Glutamatergic neuron (in vitro differentiated cells): ENCODE measurements around the gene KAT6B. TPM values are rescaled to one million over a fixed set of nuclear protein-coding genes. Genes with fewer than 3 reads are reported as not detected.

ENCODE experiments used
- DNase-seq: peaks from one replicate; pipeline ENCODE4 v3.0.0; 2022
- H3K27ac Mint-ChIP-seq: one replicate; pipeline ENCODE4 v1.8.0; 2020; ENCODE audit warnings: mild to moderate bottlenecking, mixed read lengths, inconsistent platforms; ENCODE audit not compliant: unreplicated experiment
- H3K27me3 Mint-ChIP-seq: one replicate; pipeline ENCODE4 v1.8.0; 2020; ENCODE audit warnings: mild to moderate bottlenecking, moderate library complexity, mixed read lengths, inconsistent platforms; ENCODE audit not compliant: unreplicated experiment
- H3K36me3 Mint-ChIP-seq: one replicate; pipeline ENCODE4 v1.8.0; 2020; ENCODE audit warnings: mild to moderate bottlenecking, mixed read lengths, inconsistent platforms; ENCODE audit not compliant: unreplicated experiment
- H3K4me1 Mint-ChIP-seq: one replicate; pipeline ENCODE4 v1.8.0; 2020; ENCODE audit warnings: mild to moderate bottlenecking, low read depth, mixed read lengths, inconsistent platforms; ENCODE audit not compliant: unreplicated experiment
- H3K4me3 Mint-ChIP-seq: one replicate; pipeline ENCODE4 v1.8.0; 2020; ENCODE audit warnings: mild to moderate bottlenecking, mixed read lengths, inconsistent platforms; ENCODE audit not compliant: unreplicated experiment
- H3K9me3 Mint-ChIP-seq: one replicate; pipeline ENCODE4 v1.8.0; 2020; ENCODE audit warnings: mild to moderate bottlenecking, moderate library complexity, mixed read lengths, inconsistent platforms; ENCODE audit not compliant: unreplicated experiment
- total RNA-seq: library from RNA; stranded (reverse); fragmentation: NEBNext Ultra II Directional; extraction: Animal tissue kit (Norgen Biotek cat#: 25700); gene quantifications from one replicate; pipeline ENCODE4 v1.2.1, GENCODE V29; 2021; ENCODE audit not compliant: unreplicated experiment
- TF ChIP-seq, protein P1 (sequence below): fragments of 200-600 bp; sonication (generic); IDR thresholded peaks from one replicate; pipeline ENCODE4 v1.5.0; 2021; ENCODE audit not compliant: partially characterized antibody, unreplicated experiment

KAT6B gene
- total RNA-seq, 1 donor from 2014 or later: 75.3 TPM

DNA sequence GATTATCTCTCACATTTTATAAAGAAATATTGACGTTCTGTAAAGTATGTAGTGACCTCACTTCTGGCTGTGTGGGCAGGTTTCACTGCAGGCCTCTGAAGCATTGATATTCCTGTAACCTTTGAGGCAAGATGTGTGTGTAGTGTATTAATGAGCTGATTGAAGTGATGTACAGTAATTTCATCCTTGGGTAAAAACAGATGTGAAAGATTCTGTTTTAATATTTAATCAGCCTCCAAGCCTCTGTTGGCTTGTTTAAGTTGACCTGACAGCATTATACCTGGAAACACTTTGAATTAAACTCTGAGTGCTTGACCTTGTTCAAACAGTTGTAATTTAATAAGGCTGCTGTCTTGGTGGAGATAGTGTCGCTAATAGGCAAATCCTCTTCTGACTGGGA lies 74.9 kb downstream of the KAT6B start:
- no peak overlapping the region for H3K27ac Mint-ChIP-seq
- peaks cover 2% of the 10 kb centered on the region for H3K27me3 Mint-ChIP-seq
- H3K9me3 Mint-ChIP-seq: peaks cover 3% of the 10 kb centered on the region
- no peaks in the 10 kb centered on the region for H3K36me3 Mint-ChIP-seq
- TF ChIP-seq, protein P1, sequence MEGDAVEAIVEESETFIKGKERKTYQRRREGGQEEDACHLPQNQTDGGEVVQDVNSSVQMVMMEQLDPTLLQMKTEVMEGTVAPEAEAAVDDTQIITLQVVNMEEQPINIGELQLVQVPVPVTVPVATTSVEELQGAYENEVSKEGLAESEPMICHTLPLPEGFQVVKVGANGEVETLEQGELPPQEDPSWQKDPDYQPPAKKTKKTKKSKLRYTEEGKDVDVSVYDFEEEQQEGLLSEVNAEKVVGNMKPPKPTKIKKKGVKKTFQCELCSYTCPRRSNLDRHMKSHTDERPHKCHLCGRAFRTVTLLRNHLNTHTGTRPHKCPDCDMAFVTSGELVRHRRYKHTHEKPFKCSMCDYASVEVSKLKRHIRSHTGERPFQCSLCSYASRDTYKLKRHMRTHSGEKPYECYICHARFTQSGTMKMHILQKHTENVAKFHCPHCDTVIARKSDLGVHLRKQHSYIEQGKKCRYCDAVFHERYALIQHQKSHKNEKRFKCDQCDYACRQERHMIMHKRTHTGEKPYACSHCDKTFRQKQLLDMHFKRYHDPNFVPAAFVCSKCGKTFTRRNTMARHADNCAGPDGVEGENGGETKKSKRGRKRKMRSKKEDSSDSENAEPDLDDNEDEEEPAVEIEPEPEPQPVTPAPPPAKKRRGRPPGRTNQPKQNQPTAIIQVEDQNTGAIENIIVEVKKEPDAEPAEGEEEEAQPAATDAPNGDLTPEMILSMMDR: no peak
- peaks cover 24% of the 10 kb centered on the region for H3K4me1 Mint-ChIP-seq
- DNase-seq: no peak
- H3K4me3 Mint-ChIP-seq: no peak overlapping the region

DNA sequence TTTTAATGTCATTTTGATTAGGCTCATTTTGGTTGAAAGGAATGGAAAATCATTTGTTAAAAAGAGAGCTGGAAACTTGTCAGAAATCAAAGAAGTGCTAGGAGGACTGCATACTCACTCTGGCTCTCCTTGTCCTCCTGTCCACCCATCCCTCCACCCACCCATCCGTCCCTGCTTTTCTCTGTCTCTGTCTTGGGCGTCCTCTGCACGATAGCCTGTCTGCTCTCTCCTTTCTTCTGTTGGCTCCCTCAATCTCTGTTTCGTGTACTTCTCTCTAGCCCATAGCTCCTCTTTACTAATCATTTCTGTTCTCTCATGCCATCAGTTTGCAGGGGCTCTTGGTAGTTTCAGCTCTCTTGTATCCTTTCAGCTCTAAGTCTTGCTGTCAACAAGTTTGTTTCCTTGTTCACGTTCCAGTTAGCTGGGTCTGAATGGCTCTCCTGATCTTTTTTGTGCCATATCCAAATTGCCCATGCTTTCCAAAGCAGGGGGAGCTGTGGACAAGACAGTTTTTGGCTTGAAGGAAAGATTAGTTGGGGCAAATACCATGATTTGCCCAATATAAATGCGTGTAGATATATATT lies 75.6 kb downstream of the KAT6B start:
- H3K27ac Mint-ChIP-seq: no peak overlapping the region
- DNase-seq: no peak
- H3K4me1 Mint-ChIP-seq: peaks cover 28% of the 10 kb centered on the region
- peaks cover 2% of the 10 kb centered on the region for H3K27me3 Mint-ChIP-seq
- TF ChIP-seq, protein P1: no peak
- H3K9me3 Mint-ChIP-seq: peaks cover 3% of the 10 kb centered on the region
- no peaks in the 10 kb centered on the region for H3K36me3 Mint-ChIP-seq
- H3K4me3 Mint-ChIP-seq: no peak overlapping the region

DNA sequence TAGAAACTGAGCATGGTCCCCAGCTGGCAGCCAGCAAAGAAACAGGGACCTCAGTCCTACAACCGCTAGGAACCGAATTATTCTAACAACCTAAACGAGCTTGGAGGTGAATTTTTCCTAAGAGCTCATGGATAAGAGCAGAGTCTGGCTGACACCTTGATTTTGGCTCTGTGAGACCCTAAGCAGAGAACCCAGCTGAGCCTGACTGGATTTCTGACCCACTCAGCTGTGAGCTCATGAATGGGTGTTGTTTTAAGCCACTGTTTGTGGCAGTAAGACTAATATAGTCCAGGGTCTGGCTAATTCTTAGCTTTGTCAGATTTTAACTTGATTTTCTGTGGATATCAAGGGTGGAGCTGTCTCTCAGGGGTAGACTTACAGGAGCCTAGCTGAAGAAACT lies 77.1 kb downstream of the KAT6B start:
- Mint-ChIP-seq H3K9me3 (peaks cover 3% of the 10 kb centered on the region), H3K27ac (no peak overlapping the region), H3K4me3 (no peak overlapping the region), H3K36me3 (no peaks in the 10 kb centered on the region), H3K4me1 (peaks cover 25% of the 10 kb centered on the region), H3K27me3 (peaks cover 2% of the 10 kb centered on the region)
- TF ChIP-seq, protein P1: no peak
- no peak for DNase-seq

- H3K27ac Mint-ChIP-seq: no peak overlapping the region
These were observed 80.3 kb downstream of the KAT6B start for GRCh38 chr10:74906611-74907198.

DNA sequence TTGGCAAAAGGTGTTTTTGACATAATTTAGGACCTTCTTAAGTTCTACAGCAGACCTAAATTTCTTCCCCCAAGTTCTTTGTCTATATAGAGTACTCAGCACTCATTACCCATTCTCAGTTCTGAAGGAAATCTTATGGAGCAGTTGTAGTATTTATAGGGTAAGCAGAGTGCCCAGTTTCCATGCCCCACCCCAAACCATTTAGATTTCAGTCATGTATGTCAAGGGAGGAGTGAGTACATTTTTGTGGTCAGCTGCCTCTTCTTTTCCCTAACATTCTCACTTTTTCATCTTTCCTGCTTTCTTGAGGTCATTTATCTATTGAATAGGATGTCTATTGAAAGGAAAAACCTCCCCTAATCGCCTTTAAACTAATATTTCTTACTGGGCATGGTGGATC lies 83.3 kb downstream of the KAT6B start:
- H3K36me3 Mint-ChIP-seq: no peaks in the 10 kb centered on the region
- peaks cover 2% of the 10 kb centered on the region for H3K27me3 Mint-ChIP-seq
- H3K9me3 Mint-ChIP-seq: peaks cover 2% of the 10 kb centered on the region
- TF ChIP-seq, protein P1: no peak
- H3K27ac Mint-ChIP-seq: no peak overlapping the region
- peaks cover 14% of the 10 kb centered on the region for H3K4me1 Mint-ChIP-seq
- no peak overlapping the region for H3K4me3 Mint-ChIP-seq
- no peak for DNase-seq

More at GRCh38 chr10:74906611-74907198, 80.3 kb downstream of the KAT6B start:
- Mint-ChIP-seq H3K9me3 (peaks cover 3% of the 10 kb centered on the region), H3K36me3 (no peaks in the 10 kb centered on the region), H3K27me3 (peaks cover 2% of the 10 kb centered on the region), H3K4me1 (peaks cover 18% of the 10 kb centered on the region), H3K4me3 (no peak overlapping the region)
- DNase-seq: no peak
- TF ChIP-seq, protein P1: no peak
